GM18951 (cell line): ENCODE results near the gene NT5C1A.

ENCODE experiments used
- POLR2A ChIP-seq: IDR thresholded peaks from 4 replicates; pipeline ENCODE4 v1.6.1; 2011; ENCODE audit warnings: mild to moderate bottlenecking; ENCODE audit not compliant: insufficient read length, insufficient read depth; ENCODE audit errors: extremely low read depth
- in situ Hi-C: fragments of 300-500 bp; cut with MboI; formaldehyde crosslinking; loops from one replicate; pipeline ENCODE4 v1.12.0; 2022; ENCODE audit warnings: low sequenced_read_pairs, mixed read lengths, inconsistent platforms; ENCODE audit not compliant: unreplicated experiment

NT5C1A gene

DNA sequence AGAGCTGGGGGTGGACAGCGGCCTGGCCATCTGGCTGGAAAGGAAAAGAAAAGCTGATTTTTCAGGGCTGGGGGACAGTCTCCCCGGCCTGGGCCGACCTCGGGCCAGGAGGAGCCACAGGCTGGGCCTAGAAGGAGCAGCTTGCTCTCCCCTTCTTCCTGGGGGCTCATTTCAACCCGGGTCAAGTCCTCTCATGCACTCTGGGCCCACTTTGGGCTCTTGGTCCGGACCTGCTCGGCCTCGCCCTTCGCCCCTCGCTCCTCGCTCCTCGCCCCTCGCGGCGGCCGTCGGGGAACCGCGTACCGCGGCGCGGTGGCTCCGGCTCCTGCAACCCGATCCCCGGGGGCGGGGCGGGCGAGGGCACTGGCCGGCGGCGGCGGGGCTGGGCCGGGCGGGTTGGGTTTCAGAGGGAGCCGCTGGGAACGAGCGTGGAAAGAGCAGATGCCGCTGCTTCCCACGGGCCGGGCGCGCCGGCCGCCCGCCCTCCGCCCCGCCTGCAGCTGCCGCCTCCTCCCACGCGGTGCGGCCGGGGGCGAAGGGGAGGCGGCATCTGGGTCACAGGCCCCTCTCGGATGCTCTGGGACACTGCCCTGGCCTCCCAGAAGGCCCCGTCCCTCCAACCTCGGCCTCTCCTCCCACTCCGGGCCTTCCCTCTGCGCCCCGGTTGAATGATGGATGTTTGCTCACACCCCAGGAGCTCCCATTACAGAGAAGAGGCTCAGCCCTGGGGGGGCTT, 39.1 kb downstream of the NT5C1A start:
- in situ Hi-C loops = no loop called here
- no peak for TF ChIP-seq POLR2A

- no peak for TF ChIP-seq POLR2A
- in situ Hi-C loops = no loop called here
Measured at GRCh38 chr1:39632323-39632681, 39.6 kb downstream of the NT5C1A start.

DNA sequence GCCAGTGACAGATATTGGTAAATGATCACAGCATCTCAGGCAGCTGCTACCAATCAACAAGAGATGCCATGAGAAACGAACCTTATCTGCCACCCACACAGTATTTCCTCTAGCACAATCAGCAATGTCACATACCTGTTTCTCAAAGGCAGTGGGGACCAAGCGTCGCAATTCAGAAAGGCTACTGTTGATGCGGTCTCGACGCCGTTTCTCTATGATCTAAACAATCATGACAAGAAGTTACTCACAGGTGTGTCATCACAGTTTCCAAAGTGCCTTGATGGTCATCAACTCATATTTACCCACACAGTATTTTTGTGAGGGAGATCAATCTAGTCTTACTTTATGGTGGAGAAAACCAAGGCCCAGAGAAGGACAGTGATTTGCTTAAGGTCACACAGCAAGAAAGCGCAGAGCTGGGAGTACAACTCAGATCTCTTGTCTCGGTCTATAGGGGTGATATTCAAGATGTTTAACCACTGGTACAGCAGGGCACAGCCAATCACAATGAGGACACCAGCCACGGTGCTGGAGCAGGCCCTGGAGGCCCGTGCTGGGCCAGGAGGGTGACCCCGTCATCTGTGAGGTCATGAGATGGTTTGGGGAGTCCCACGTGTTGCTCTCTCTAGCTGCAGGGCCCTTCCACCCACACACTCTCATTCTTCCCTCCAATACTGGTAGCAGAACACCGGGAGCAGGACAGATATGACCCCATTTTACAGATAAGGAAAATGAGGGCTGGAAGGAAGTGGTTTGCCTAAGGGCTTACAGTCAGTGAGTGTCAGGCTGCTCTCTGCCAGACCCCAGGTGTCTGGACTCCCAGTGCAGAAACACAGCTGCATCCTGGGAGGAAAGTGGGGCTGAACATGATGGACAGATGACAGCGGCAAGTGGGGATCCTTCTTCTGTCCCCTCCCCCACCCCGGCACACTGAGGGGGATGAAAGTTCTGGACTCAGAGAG, 40.3 kb downstream of the NT5C1A start:
- no peak for TF ChIP-seq POLR2A
- in situ Hi-C loops = no loop called here

DNA sequence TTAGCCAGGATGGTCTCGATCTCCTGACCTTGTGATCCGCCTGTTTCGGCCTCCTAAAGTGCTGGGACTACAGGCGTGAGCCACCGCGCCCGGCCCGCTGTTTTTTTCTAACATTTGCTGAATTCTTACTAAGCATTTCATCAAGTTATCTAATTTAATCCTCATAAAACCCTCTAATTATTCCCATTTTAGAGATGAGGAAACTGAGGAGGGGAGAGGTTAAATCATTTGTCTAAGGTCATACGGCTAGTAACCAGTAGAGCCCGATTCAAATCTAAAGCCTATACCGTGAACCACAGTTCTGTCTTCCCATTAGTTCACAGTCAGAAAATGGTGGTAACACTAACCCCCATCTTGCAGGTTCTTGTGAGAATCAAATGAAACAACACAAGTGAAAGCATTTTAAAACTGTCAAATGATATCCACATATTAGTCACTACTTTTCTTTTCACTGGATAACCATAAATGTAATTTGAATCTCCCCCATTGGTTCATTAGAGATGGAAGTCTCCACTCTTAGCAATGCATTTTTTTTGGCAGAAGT, 43.0 kb downstream of the NT5C1A start:
- TF ChIP-seq POLR2A = no peak
- in situ Hi-C loops = no loop called here

DNA sequence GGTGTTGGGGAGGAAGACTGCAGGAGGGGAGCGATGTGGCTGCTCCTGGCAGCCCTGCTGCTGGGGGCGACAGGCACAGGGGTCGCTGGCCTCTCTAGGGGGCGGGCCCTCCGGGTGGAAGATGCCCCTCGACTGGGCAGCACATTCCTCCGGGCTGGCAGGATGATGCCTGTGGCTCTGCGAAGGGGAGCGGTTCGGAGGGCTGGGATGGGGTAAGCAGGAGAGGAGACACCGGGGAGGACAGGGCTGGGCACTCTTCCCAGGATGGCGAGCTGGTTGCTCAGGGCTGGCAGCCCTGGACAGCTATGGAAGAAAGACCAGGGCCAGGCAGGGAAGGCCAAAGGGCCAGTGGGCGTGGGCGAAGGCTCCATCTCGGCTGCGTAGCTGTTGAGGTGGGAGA, 45.3 kb downstream of the NT5C1A start:
- no peak for TF ChIP-seq POLR2A
- in situ Hi-C loops = no loop called here

DNA sequence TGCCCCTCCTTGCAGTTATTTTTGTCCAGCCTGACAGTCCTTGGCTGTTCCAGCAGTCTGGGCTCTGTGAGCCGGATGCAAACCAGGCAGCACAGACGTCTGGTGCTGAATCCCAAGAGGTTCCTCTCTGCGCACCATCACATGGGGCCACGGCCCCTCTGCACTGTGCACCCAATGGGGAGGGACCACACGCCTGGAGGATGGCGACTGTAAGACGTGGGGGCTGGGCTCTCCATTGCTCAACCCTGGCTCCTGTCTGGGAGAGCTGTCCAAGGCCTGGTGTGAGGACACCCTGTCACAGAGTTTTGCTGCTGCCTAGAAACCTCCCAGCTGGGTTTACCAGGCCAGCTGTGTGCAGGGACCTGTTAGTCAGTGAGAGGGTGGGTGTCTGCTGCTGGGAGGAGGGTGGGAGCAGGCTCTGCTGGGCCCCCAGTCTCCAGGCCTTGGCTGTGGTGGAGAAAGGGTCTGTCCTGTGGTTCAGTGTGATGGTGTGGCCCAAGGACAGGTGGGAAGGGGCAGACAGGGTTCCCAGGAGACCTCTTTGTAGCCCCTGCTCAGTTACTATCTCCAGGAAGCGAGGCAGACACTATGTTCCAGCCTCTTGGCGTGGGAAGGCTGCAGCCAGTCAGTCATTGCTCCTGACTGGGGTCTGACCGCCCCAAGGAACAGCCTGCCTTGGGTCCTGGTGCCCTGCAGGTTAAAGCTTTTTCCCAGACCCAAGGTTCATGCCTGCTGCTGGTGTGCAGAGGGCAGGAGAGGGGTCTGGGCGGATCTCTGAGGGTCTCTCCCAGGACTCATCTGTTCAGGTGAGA, 46.2 kb downstream of the NT5C1A start:
- no peak for TF ChIP-seq POLR2A
- in situ Hi-C loops = no loop called here

GRCh38 chr1:39625009-39625408, 46.9 kb downstream of the NT5C1A start:
- in situ Hi-C loops = no loop called here

GRCh38 chr1:39623053-39623452, 48.9 kb downstream of the NT5C1A start:
- in situ Hi-C loops = no loop called here
- TF ChIP-seq POLR2A = no peak

More at GRCh38 chr1:39625009-39625408, 46.9 kb downstream of the NT5C1A start:
- no peak for TF ChIP-seq POLR2A

GRCh38 chr1:39622427-39622826, 49.5 kb downstream of the NT5C1A start:
- in situ Hi-C loops = no loop called here
- no peak for TF ChIP-seq POLR2A

GRCh38 chr1:39620659-39621165, 51.2 kb downstream of the NT5C1A start:
- no peak for TF ChIP-seq POLR2A
- in situ Hi-C loops = no loop called here

DNA sequence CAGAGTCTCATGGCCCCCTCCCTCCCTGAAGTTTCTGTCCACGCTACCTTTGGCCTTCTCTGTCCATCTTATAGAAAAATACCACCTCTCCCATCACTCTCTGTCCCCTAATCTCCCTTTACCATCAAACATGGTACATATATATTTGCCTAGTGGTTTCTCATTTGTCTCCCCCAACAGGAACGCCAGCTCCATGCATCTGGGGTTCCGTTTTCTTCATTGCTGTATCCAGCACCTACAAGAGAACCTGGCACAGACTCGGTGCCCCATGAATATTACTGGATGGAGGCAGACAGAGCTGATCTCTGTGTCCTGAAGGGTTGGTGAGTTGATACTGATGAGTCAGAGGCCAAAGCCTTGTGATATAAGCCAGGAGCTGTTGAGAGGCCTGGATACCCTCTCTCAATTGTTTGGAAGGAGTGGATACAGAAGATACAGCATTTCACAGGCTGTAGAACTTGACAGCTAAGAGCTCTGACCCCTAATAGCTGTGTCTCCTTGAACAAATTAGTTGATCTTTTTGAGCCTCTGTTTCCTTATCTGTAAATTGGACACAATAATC, 54.3 kb downstream of the NT5C1A start:
- TF ChIP-seq POLR2A = no peak
- in situ Hi-C loops = no loop called here

GRCh38 chr1:39615086-39615673, 56.7 kb downstream of the NT5C1A start:
- TF ChIP-seq POLR2A = no peak
- in situ Hi-C loops = no loop called here
